GM23338 (cell line): ENCODE data around the gene MYOCD. TPM values are rescaled to one million over a fixed set of nuclear protein-coding genes. Genes with fewer than 3 reads are reported as not detected.

Source experiments
- ATAC-seq: fragments of 200-7000 bp; cut with Tn5 transposase; 3 replicates; pipeline ENCODE4 v1.9.1; 2020
- DNase-seq: peaks from one replicate; pipeline ENCODE4 v3.0.0-alpha.2; 2015; ENCODE audit warnings: low spot score
- H2AFZ ChIP-seq: fragments of 200-600 bp; sonication (generic); 2 replicates; pipeline ENCODE4 v1.8.0; 2016; ENCODE audit warnings: antibody characterized with exemption, mild to moderate bottlenecking, moderate library complexity
- H3F3A ChIP-seq: fragments of 200-600 bp; sonication (generic); replicated peaks from 2 replicates; pipeline ENCODE4 v1.8.0; 2017; ENCODE audit warnings: antibody characterized with exemption, mixed run types, low read depth
- H3K27ac ChIP-seq: fragments of 200-600 bp; sonication (generic); 2 replicates; pipeline ENCODE4 v1.6.1; 2016; ENCODE audit warnings: low read depth
- H3K27me3 ChIP-seq: fragments of 200-600 bp; sonication (generic); 2 replicates; pipeline ENCODE4 v1.8.0; 2016; ENCODE audit warnings: mild to moderate bottlenecking, mixed run types, moderate library complexity; ENCODE audit not compliant: insufficient read depth
- H3K36me3 ChIP-seq: fragments of 200-600 bp; sonication (generic); 2 replicates; pipeline ENCODE4 v1.8.0; 2016; ENCODE audit warnings: mild to moderate bottlenecking; ENCODE audit not compliant: insufficient read depth
- H3K4me1 ChIP-seq: fragments of 200-600 bp; sonication (generic); 2 replicates; pipeline ENCODE4 v1.8.0; 2016; ENCODE audit warnings: mild to moderate bottlenecking, moderate library complexity; ENCODE audit not compliant: insufficient read depth
- H3K4me2 ChIP-seq: fragments of 200-600 bp; sonication (generic); 2 replicates; pipeline ENCODE4 v1.7.1; 2017; ENCODE audit warnings: mixed run types
- H3K4me3 ChIP-seq: fragments of 200-600 bp; sonication (generic); 2 replicates; pipeline ENCODE4 v1.6.1; 2016; ENCODE audit warnings: mixed run types
- H3K79me2 ChIP-seq: fragments of 200-600 bp; sonication (generic); replicated peaks from 2 replicates; pipeline ENCODE4 v1.8.0; 2017; ENCODE audit warnings: mild to moderate bottlenecking; ENCODE audit not compliant: insufficient read depth
- H3K9me2 ChIP-seq: fragments of 200-600 bp; sonication (generic); 2 replicates; pipeline ENCODE4 v1.8.0; 2017; ENCODE audit not compliant: insufficient read depth
- H4K20me1 ChIP-seq: fragments of 200-600 bp; sonication (generic); replicated peaks from 2 replicates; pipeline ENCODE4 v1.8.0; 2017; ENCODE audit warnings: mild to moderate bottlenecking; ENCODE audit not compliant: insufficient read depth
- H3K27ac Mint-ChIP-seq: 2 replicates; pipeline ENCODE4 v1.8.0; 2020; ENCODE audit warnings: inconsistent platforms, mild to moderate bottlenecking, moderate library complexity, mixed read lengths
- H3K27me3 Mint-ChIP-seq: 3 replicates; pipeline ENCODE4 v1.8.0; 2022; ENCODE audit warnings: low read depth, mild to moderate bottlenecking, moderate library complexity, mixed read lengths, inconsistent platforms; ENCODE audit not compliant: insufficient read depth, poor library complexity
- H3K36me3 Mint-ChIP-seq: 3 replicates; pipeline ENCODE4 v1.8.0; 2021; ENCODE audit warnings: low read depth, mild to moderate bottlenecking, inconsistent platforms, moderate library complexity, mixed read lengths
- H3K4me1 Mint-ChIP-seq: 3 replicates; pipeline ENCODE4 v1.8.0; 2020; ENCODE audit warnings: mild to moderate bottlenecking, inconsistent platforms, mixed read lengths
- H3K4me3 Mint-ChIP-seq: 3 replicates; pipeline ENCODE4 v1.8.0; 2021; ENCODE audit warnings: moderate library complexity, mild to moderate bottlenecking, inconsistent platforms, mixed read lengths
- H3K9me3 Mint-ChIP-seq: 3 replicates; pipeline ENCODE4 v1.8.0; 2020; ENCODE audit warnings: moderate library complexity, mild to moderate bottlenecking, inconsistent platforms, mixed read lengths
- CREB1 ChIP-seq: fragments of 250-450 bp; sonication (Bioruptor Pico); IDR thresholded peaks from 2 replicates; pipeline ENCODE4 v1.5.0; 2020; ENCODE audit warnings: low read depth, mild to moderate bottlenecking, moderate library complexity
- EZH2 ChIP-seq: fragments of 200-600 bp; sonication (generic); IDR thresholded peaks from one replicate; pipeline ENCODE4 v1.8.0; 2017; ENCODE audit warnings: antibody characterized with exemption, mild to moderate bottlenecking, low read depth; ENCODE audit not compliant: unreplicated experiment
- EZH2phosphoT487 ChIP-seq: fragments of 200-600 bp; sonication (generic); IDR thresholded peaks from one replicate; pipeline ENCODE4 v1.8.1; 2018; ENCODE audit warnings: antibody characterized with exemption; ENCODE audit not compliant: unreplicated experiment
- JUNB ChIP-seq: IDR thresholded peaks from one replicate; pipeline ENCODE4 v1.6.1; 2016; ENCODE audit warnings: antibody characterized with exemption; ENCODE audit not compliant: unreplicated experiment
- NANOG ChIP-seq: IDR thresholded peaks from 2 replicates; pipeline ENCODE4 v1.6.1; 2016; ENCODE audit warnings: antibody characterized with exemption, borderline replicate concordance
- POLR2AphosphoS5 ChIP-seq: IDR thresholded peaks from 2 replicates; pipeline ENCODE4 v1.6.1; 2016; ENCODE audit warnings: antibody characterized with exemption, low read depth
- STAT1 ChIP-seq: IDR thresholded peaks from one replicate; pipeline ENCODE4 v1.6.1; 2016; ENCODE audit warnings: antibody characterized with exemption; ENCODE audit not compliant: unreplicated experiment
- ZNF114 ChIP-seq: fragments of 250-450 bp; sonication (Bioruptor Pico); IDR thresholded peaks from 2 replicates; pipeline ENCODE4 v1.5.0; 2020; ENCODE audit warnings: mild to moderate bottlenecking, moderate library complexity
- ZNF331 ChIP-seq: fragments of 250-450 bp; sonication (Bioruptor Pico); IDR thresholded peaks from 2 replicates; pipeline ENCODE4 v1.5.0; 2020; ENCODE audit warnings: low read depth, mild to moderate bottlenecking, moderate library complexity
- polyA plus RNA-seq: library from polyadenylated mRNA; unstranded; fragments of >200 nt; fragmentation: Nextera tagmentation; extraction: Ambion mirVana; gene quantifications from 2 replicates; pipeline ENCODE4 v1.2.1, GENCODE V29; 2016
- total RNA-seq: library from RNA; depleted of rRNA; stranded (reverse); fragments of >200 nt; shearing (Covaris generic); gene quantifications from 2 replicates; pipeline ENCODE4 v1.2.3, GENCODE V29; 2014
- TF ChIP-seq, protein P1 (sequence below), 2 experiments: fragments of 200-600 bp in 1 of 2; sonication (generic) in 1 of 2; conservative IDR thresholded peaks; 2 replicates each; pipeline versions ENCODE4 v1.5.1 to v1.6.1; 2016 to 2017; ENCODE audit warnings: antibody characterized with exemption in 2 of 2, low read depth in 2 of 2, mild to moderate bottlenecking in 2 of 2, moderate library complexity in 1 of 2
- TF ChIP-seq, protein P2 (sequence below): IDR thresholded peaks from one replicate; pipeline ENCODE4 v1.6.1; 2018; ENCODE audit warnings: antibody characterized with exemption; ENCODE audit not compliant: unreplicated experiment
- TF ChIP-seq, protein P3 (sequence below): fragments of 250-450 bp; sonication (Bioruptor Pico); IDR thresholded peaks from 2 replicates; pipeline ENCODE4 v1.5.0; 2020; ENCODE audit warnings: mild to moderate bottlenecking, moderate library complexity
- TF ChIP-seq, protein P4 (sequence below): IDR thresholded peaks from 2 replicates; pipeline ENCODE4 v1.6.1; 2016; ENCODE audit warnings: antibody characterized with exemption

MYOCD gene
- total and polyA plus RNA-seq, 2 experiments from 2014 or later: 0.80 to 2.4 TPM

DNA sequence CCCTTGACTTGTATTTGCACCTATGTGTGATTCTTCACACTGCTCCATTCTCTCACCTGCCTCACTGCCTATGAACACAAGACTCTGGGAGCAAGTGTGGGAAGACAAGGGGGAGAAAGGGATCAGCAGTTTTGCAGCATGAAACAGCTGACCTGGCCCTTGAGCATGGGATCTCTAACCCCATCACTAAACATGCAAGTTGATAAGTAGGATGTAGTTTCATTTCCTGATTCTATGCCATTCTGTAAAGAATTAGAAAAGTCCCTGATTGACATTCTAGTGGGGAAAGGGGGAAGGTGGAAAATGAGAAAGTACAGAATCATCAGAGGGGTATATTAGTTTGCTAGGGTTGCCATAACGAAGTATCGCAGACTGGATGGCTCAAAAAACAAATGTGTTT lies 25.3 kb upstream of the MYOCD start:
- no peaks in the 10 kb centered on the region for H3K9me2 ChIP-seq
- no peaks in the 10 kb centered on the region for H3K27me3 ChIP-seq
- Mint-ChIP-seq H3K27ac (no peak overlapping the region), H3K27me3 (peaks cover 5% of the 10 kb centered on the region), H3K4me3 (no peak overlapping the region), H3K36me3 (peaks cover 3% of the 10 kb centered on the region; the same call in 1 of the 3 replicates), H3K9me3 (peaks cover 8% of the 10 kb centered on the region; the same call in 2 of the 3 replicates), H3K4me1 (peaks cover 20% of the 10 kb centered on the region)
- H3K4me2 ChIP-seq: no peak overlapping the region
- no peak overlapping the region for H3K4me3 ChIP-seq
- H3K4me1 ChIP-seq: peaks cover 12% of the 10 kb centered on the region; the same call in 1 of the 2 replicates
- no peaks in the 10 kb centered on the region for H4K20me1 ChIP-seq
- H3F3A ChIP-seq: no peaks in the 10 kb centered on the region
- H3K36me3 ChIP-seq: no peaks in the 10 kb centered on the region
- H3K79me2 ChIP-seq: no peaks in the 10 kb centered on the region
- no peak overlapping the region for H3K27ac ChIP-seq
- no peak for ATAC-seq
- no peak for TF ChIP-seq POLR2AphosphoS5
- no peak for TF ChIP-seq STAT1
- TF ChIP-seq, protein P1, sequence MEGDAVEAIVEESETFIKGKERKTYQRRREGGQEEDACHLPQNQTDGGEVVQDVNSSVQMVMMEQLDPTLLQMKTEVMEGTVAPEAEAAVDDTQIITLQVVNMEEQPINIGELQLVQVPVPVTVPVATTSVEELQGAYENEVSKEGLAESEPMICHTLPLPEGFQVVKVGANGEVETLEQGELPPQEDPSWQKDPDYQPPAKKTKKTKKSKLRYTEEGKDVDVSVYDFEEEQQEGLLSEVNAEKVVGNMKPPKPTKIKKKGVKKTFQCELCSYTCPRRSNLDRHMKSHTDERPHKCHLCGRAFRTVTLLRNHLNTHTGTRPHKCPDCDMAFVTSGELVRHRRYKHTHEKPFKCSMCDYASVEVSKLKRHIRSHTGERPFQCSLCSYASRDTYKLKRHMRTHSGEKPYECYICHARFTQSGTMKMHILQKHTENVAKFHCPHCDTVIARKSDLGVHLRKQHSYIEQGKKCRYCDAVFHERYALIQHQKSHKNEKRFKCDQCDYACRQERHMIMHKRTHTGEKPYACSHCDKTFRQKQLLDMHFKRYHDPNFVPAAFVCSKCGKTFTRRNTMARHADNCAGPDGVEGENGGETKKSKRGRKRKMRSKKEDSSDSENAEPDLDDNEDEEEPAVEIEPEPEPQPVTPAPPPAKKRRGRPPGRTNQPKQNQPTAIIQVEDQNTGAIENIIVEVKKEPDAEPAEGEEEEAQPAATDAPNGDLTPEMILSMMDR (conservative IDR thresholded peaks at IDR 0.05; ENCODE audit: low read depth in 2 of 2): no peak
- no peak for TF ChIP-seq NANOG
- no peak for TF ChIP-seq ZNF114 (CRISPR knock-in tag)
- TF ChIP-seq JUNB: no peak
- TF ChIP-seq, protein P2, sequence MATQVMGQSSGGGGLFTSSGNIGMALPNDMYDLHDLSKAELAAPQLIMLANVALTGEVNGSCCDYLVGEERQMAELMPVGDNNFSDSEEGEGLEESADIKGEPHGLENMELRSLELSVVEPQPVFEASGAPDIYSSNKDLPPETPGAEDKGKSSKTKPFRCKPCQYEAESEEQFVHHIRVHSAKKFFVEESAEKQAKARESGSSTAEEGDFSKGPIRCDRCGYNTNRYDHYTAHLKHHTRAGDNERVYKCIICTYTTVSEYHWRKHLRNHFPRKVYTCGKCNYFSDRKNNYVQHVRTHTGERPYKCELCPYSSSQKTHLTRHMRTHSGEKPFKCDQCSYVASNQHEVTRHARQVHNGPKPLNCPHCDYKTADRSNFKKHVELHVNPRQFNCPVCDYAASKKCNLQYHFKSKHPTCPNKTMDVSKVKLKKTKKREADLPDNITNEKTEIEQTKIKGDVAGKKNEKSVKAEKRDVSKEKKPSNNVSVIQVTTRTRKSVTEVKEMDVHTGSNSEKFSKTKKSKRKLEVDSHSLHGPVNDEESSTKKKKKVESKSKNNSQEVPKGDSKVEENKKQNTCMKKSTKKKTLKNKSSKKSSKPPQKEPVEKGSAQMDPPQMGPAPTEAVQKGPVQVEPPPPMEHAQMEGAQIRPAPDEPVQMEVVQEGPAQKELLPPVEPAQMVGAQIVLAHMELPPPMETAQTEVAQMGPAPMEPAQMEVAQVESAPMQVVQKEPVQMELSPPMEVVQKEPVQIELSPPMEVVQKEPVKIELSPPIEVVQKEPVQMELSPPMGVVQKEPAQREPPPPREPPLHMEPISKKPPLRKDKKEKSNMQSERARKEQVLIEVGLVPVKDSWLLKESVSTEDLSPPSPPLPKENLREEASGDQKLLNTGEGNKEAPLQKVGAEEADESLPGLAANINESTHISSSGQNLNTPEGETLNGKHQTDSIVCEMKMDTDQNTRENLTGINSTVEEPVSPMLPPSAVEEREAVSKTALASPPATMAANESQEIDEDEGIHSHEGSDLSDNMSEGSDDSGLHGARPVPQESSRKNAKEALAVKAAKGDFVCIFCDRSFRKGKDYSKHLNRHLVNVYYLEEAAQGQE: no peak
- TF ChIP-seq EZH2: no peak
- TF ChIP-seq ZNF331 (CRISPR knock-in tag): no peak
- no peak for TF ChIP-seq CREB1 (CRISPR knock-in tag)
- TF ChIP-seq, protein P3, sequence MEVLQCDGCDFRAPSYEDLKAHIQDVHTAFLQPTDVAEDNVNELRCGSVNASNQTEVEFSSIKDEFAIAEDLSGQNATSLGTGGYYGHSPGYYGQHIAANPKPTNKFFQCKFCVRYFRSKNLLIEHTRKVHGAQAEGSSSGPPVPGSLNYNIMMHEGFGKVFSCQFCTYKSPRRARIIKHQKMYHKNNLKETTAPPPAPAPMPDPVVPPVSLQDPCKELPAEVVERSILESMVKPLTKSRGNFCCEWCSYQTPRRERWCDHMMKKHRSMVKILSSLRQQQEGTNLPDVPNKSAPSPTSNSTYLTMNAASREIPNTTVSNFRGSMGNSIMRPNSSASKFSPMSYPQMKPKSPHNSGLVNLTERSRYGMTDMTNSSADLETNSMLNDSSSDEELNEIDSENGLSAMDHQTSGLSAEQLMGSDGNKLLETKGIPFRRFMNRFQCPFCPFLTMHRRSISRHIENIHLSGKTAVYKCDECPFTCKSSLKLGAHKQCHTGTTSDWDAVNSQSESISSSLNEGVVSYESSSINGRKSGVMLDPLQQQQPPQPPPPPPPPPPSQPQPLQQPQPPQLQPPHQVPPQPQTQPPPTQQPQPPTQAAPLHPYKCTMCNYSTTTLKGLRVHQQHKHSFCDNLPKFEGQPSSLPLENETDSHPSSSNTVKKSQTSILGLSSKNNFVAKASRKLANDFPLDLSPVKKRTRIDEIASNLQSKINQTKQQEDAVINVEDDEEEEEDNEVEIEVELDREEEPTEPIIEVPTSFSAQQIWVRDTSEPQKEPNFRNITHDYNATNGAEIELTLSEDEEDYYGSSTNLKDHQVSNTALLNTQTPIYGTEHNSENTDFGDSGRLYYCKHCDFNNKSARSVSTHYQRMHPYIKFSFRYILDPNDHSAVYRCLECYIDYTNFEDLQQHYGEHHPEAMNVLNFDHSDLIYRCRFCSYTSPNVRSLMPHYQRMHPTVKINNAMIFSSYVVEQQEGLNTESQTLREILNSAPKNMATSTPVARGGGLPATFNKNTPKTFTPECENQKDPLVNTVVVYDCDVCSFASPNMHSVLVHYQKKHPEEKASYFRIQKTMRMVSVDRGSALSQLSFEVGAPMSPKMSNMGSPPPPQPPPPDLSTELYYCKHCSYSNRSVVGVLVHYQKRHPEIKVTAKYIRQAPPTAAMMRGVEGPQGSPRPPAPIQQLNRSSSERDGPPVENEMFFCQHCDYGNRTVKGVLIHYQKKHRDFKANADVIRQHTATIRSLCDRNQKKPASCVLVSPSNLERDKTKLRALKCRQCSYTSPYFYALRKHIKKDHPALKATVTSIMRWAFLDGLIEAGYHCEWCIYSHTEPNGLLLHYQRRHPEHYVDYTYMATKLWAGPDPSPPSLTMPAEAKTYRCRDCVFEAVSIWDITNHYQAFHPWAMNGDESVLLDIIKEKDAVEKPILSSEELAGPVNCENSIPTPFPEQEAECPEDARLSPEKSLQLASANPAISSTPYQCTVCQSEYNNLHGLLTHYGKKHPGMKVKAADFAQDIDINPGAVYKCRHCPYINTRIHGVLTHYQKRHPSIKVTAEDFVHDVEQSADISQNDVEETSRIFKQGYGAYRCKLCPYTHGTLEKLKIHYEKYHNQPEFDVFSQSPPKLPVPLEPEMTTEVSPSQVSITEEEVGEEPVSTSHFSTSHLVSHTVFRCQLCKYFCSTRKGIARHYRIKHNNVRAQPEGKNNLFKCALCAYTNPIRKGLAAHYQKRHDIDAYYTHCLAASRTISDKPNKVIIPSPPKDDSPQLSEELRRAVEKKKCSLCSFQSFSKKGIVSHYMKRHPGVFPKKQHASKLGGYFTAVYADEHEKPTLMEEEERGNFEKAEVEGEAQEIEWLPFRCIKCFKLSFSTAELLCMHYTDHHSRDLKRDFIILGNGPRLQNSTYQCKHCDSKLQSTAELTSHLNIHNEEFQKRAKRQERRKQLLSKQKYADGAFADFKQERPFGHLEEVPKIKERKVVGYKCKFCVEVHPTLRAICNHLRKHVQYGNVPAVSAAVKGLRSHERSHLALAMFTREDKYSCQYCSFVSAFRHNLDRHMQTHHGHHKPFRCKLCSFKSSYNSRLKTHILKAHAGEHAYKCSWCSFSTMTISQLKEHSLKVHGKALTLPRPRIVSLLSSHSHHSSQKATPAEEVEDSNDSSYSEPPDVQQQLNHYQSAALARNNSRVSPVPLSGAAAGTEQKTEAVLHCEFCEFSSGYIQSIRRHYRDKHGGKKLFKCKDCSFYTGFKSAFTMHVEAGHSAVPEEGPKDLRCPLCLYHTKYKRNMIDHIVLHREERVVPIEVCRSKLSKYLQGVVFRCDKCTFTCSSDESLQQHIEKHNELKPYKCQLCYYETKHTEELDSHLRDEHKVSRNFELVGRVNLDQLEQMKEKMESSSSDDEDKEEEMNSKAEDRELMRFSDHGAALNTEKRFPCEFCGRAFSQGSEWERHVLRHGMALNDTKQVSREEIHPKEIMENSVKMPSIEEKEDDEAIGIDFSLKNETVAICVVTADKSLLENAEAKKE (CRISPR knock-in tag): no peak
- TF ChIP-seq, protein P4, sequence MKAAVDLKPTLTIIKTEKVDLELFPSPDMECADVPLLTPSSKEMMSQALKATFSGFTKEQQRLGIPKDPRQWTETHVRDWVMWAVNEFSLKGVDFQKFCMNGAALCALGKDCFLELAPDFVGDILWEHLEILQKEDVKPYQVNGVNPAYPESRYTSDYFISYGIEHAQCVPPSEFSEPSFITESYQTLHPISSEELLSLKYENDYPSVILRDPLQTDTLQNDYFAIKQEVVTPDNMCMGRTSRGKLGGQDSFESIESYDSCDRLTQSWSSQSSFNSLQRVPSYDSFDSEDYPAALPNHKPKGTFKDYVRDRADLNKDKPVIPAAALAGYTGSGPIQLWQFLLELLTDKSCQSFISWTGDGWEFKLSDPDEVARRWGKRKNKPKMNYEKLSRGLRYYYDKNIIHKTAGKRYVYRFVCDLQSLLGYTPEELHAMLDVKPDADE: no peak
- no peak for TF ChIP-seq EZH2phosphoT487
- no peak for DNase-seq
- H2AFZ ChIP-seq: no peak overlapping the region
